Mononuclear cell (primary cell): ENCODE measurements around the gene TTC7B. TPM values are rescaled to one million over a fixed set of nuclear protein-coding genes. Genes with fewer than 3 reads are reported as not detected.

Source experiments
- total RNA-seq: library from RNA; depleted of rRNA; stranded (reverse); fragments of >200 nt; gene quantifications from one replicate; pipeline ENCODE4 v1.2.3, GENCODE V29; 2012

Gene TTC7B
- total RNA-seq, 1 donor, result 8.3 TPM

Other genes with a start within 250 kb of the TTC7B start
- gene RPS6KA5, start 244.2 kb upstream of the TTC7B start, total RNA-seq, result 12.5 TPM